ENCODE data around the gene SUPT4H1.
"Not testable (repeated sequence)": the region's sequence is repeated elsewhere in the genome, so short reads cannot be mapped to it uniquely, and the experiment has no call there.

GRCh38 chr17:58341136-58341860, 10.7 kb downstream of the SUPT4H1 start:
- TF ChIP-seq CTCF (conservative IDR thresholded peaks at IDR 0.05); EZH2 (IDR thresholded peaks at IDR 0.05; ENCODE audit: low read depth): not testable (repeated sequence)
